ENCODE measurements around the gene MBL2.

Gene MBL2

GRCh38 chr10:52772623-52773022 lies at the start of gene MBL2:
TSS of gene MBL2 (minus strand) at chr10:52772784. CDS start at chr10:52771635, 1,149 bp downstream.
- DNase-seq, result no peak

DNA sequence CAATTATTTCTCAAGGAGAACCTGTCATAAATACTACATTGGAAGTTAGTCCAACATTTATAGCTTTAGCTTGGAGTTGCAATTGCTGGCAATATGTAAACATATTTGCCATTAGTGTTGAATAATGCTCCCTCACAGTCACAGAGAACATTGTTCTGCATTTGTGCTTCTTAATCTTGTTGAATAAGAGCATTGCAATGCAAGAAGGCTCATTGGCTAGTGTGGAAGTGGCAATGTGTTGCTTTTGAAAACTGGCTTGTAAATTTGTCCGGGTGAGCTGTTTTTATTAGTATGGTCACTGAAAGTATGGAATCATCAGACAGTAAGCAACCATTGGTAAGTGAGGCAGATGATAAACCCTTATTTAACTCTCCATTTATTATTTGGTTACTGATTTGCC lies 47.7 kb upstream of the MBL2 start:
- DNase-seq, result no peak

DNA sequence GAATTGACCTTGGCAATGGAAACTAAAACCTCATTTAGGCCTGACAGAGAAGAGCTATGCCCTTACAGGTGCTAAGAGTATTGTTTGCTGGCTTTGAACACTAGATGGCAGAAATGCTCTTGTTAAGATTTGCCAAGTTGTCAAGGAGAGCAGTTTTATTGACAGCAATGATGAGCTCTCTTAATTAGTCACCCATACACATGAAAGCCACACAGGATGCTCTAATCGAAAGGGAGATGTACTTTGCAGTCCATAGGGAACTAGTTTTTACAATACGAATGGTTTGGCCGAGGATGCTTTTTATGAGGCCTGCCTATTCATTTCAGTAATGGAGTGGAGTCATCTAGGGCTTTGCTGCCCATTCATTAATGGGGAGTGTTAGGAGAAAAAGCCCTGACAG lies 45.4 kb upstream of the MBL2 start:
- DNase-seq, result no peak

DNA sequence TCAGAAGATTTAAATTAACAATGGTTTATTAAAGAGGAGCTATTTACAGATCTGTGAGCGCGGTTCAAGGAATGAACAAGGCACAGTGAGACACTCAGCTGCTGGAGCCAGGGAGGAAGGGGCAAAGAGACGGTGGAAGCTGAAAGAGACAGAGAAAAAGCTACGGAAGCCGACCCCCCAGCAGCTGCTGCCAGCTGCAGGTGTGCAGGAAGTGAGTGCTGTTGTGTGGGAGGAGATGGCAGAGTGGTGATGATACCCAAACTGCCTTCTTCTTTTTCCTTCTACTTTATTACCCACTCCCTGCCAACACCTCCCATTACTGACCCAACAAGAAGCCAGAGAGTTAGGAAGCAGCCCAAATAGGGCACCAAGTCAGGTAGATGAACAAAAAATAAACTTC lies 41.9 kb upstream of the MBL2 start:
- no peak for DNase-seq

GRCh38 chr10:52811776-52812175 lies 39.2 kb upstream of the MBL2 start:
- DNase-seq, result no peak

- no peak for DNase-seq
These were observed 38.2 kb upstream of the MBL2 start for GRCh38 chr10:52810761-52811160.

DNA sequence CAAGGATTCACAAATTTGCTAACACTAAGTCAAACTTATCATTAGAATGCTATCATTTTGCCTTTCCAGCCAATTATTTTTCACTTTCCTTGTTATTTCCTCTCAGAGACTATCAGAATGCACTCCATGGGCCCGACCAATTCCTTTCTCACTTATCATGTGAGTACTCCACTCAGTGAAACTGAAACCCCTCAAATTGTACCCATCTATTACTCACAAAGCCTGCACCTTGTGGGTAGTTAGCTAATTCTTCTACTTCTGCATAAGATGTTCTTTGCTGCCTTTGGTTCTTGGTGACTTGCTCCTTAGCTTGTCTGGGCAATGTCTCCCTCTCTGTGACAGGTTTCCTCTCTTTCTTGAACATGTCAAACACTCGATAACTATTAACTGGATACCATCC lies 35.2 kb upstream of the MBL2 start:
- DNase-seq, result no peak

DNA sequence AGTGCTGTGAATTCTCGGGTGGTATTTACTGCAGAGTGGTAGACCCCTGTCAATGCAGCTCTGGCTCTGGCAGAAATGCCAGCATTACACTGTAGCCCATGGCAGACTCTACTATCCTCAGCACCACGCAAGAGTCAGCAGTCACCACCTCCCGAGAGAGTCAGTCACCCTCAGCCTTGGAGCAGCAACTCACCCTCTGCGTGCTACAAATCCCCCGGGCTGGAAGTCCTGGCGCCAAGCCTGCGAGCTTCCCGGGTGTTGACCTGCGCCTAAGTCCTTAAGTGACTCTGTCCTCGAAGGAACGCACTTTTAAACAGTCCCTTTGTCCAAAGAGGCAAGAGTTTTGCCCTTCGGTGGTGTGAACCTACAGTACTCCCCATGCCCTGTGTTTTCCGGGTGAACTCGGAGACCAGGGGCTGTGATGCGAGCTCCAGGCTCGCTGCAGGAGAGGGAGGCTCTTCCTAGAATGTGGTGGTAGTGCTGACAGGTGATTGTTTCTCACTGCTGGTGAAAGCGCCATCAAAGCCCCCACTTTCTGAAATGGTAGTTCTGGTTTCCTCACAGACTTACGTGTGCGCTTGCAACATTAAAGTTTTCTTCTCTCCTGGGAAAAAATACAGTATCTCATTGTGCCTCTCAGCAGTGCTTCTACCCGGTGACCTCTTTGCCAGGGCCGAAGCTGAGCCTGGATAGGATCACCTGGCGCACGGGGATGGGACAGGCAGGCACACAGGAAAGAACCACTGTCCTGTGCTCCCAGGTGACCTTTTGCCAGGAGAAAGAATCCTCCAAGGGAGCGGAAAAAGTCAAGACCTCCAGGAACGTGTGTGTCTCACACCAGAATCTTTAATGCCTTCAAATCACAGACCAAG lies 33.1 kb upstream of the MBL2 start:
- DNase-seq, result no peak

DNA sequence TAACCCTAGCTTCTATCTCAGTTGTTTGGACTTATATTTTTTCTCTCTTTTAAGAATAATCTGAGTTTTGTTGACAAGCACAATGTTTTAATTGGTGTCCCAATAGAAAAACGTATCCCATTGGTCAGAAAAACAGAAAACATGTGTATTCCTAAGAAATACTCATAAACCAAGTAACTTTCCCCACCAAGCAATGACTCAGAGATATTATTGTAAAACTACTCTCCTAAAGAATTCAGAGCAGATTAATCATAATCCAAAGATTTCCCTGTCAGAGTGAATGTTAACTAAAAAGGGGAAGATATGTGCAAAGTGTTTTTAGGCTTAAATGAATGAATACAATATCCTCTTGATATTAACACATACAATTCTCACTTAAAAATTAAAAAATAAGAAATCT lies 29.4 kb upstream of the MBL2 start:
- no peak for DNase-seq

GRCh38 chr10:52786098-52786497 lies 13.5 kb upstream of the MBL2 start:
- DNase-seq, result no peak

- DNase-seq, result no peak
These were observed 12.8 kb upstream of the MBL2 start for GRCh38 chr10:52785418-52785817.

- no peak for DNase-seq
These were observed 11.1 kb upstream of the MBL2 start for GRCh38 chr10:52783726-52784125.

DNA sequence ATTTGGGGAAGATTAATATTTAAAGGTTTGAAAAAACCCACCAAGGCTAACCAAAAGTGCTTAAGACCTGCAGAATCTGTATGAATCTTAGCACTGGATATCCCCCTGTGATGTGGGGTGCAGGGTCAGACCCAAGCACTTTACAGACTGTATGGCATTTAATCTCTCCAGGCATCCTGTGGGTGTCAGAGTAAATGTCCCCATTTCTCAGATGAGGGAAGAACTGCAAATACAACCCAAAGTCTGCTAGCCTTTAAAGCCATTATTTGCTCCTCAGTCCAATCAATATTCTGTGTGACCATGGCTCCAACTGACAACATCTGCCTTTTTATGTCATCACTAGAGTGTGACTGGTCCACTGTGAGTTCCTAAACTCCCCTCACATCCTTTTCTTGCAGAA lies 10.0 kb upstream of the MBL2 start:
- no peak for DNase-seq

- DNase-seq, result no peak
These were observed 8.0 kb upstream of the MBL2 start for GRCh38 chr10:52780391-52781155.

DNA sequence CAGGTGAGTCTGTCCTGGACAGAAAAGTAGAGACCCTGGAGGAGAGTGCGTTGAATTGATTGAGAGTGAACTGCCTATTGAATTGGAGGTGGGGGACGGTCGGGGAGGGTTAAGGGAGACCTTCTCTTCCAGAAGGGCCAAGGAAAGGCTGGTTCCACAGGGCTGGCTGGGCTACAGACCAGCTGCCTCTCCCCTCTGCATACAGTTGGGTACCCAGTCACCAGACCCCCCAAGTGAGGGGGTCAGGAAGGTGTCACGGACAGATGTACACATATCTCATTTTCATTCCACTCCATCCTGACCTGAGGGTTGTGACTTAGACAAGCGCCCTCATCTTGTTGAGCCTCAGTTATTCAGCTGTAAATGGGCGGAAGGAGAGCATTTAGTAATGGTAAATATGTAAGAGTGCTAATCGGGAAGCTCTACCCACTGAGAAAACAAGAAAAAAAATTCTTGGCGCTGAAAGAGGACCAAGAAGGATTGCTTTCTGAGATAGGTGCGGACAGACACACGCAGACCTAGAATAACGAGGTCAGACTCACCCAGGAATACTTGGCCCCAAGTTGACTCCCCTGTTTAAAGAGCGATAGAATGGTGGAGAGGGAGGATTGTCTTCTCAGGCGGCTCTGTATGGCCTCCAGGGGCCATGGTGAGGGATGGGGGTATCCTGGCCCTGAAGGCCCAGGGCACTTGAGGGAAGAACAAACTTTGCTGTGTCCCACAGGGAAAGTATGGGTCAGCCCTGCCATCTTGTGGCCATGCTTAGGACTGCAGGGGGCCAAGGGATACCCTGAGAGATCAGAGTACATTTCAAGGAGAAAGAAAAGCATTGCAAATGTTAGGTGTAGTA lies 7.2 kb upstream of the MBL2 start:
- DNase-seq, result peak; percentile 69

GRCh38 chr10:52778511-52779392 lies 6.2 kb upstream of the MBL2 start:
- no peak for DNase-seq

DNA sequence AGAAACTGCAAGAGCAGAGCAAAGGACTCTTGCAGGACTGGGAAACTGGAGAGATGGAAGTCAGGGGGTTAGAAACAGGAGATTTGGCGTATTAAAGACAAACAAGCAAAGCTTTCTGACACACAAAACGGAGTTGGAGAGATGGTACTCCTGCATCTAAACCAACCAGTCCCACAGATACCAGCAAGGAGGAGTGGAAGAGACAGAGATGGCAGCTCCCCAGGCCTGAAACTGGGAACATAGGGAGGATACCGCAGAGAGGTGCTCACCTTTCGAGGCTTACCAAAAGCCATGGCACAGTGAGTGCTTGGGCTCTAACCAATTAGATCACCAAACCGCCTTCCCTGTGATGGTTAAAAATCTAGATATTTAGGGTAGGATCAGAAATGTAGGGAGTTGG lies 4.8 kb upstream of the MBL2 start:
- DNase-seq, result no peak

GRCh38 chr10:52776471-52776903 lies 3.9 kb upstream of the MBL2 start:
- DNase-seq, result no peak

- DNase-seq, result no peak
These were observed 2.6 kb upstream of the MBL2 start for GRCh38 chr10:52775132-52775647.

DNA sequence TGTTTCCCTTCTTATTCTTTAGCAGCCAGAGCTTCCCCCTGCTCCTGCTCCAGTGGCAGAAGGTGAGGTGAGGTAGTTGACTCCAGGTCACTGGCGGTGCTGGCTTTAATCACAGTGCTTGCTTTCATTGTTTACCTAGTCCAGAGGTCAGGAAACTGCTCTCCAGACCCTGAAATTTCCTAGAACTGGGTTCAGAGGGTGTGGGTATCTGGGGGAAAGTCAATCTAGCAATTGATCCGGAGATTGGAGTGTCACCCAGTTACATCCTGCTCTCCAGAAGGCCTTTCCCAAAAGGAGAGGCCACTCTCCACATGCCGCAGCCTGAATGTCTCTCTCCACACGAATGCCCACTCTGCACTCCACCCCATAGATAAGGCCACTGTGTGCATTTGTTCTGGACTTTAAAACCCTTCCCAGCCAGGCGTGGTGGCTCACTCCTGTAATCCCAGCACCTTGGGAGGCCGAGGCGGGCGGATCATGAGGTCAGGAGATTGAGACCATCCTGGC lies 2.1 kb upstream of the MBL2 start:
- no peak for DNase-seq

DNA sequence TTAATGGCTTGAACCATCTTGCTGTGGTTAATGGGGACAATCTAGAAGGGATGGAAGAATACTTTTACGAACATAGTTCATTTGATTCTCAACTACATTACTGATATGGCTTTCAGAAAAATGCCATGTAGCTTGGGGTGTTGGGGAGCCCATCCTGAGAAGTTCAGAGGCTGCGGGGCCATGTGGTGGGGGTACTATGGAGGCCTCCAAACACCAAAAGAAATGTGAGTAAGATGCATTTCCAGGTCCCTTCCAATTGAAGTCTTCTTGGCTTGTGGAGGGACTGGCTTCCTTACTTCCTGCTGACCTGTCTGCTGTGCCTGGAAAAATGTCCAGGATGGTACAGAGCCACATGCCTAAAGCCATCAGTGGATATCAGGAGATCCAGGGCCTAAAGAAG lies 1.6 kb upstream of the MBL2 start:
- DNase-seq, result no peak

Measured in activated CD4-positive, alpha-beta T cell treated with anti-CD3 and anti-CD28 coated beads for 48 hours (primary cell).